ENCODE measurements around the gene AMBN.

The AMBN gene

GRCh38 chr4:70654605-70655011 is 62.6 kb downstream of the AMBN start:
- no peak for TF ChIP-seq CTCF (IDR thresholded peaks at IDR 0.05)

More at GRCh38 chr4:70654605-70655011, 62.6 kb downstream of the AMBN start:
- Histone ChIP-seq H3K4me3 (no peak overlapping the region), H3K9me3 (no peaks in the 10 kb centered on the region), H3K36me3 (no peaks in the 10 kb centered on the region), H3K27ac (no peak overlapping the region), H3K4me1 (no peaks in the 10 kb centered on the region), H3K27me3 (no peaks in the 10 kb centered on the region)
- DNase-seq = no peak
- intact Hi-C loops (cut with DNase I; ENCODE audit: low total_unique reads) = no loop called here

Data from tibial artery (tissue), 4 donors.